IPS-15b (cell line): ENCODE data around the gene MIA.
"Not testable (repeated sequence)": the region's sequence is repeated elsewhere in the genome, so short reads cannot be mapped to it uniquely, and the experiment has no call there.

Experiments used
- H3K27me3 ChIP-seq: one replicate; pipeline ENCODE4 v1.6.1; 2013; ENCODE audit warnings: low read length; ENCODE audit not compliant: control insufficient read depth, insufficient read depth
- H3K36me3 ChIP-seq: one replicate; pipeline ENCODE4 v1.6.1; 2013; ENCODE audit warnings: low read length; ENCODE audit not compliant: control insufficient read depth, insufficient read depth
- H3K4me1 ChIP-seq: one replicate; pipeline ENCODE4 v1.6.1; 2013; ENCODE audit warnings: mild to moderate bottlenecking, low read length; ENCODE audit not compliant: control insufficient read depth, insufficient read depth
- H3K4me3 ChIP-seq: one replicate; pipeline ENCODE4 v1.5.1; 2013; ENCODE audit warnings: low read depth, low read length
- H3K9ac ChIP-seq: one replicate; pipeline ENCODE4 v1.6.1; 2013; ENCODE audit warnings: low read depth, mild to moderate bottlenecking, low read length
- H3K9me3 ChIP-seq: one replicate; pipeline ENCODE4 v1.6.1; 2013; ENCODE audit warnings: mild to moderate bottlenecking, low read length; ENCODE audit not compliant: control insufficient read depth, insufficient read depth

Gene MIA

GRCh38 chr19:40771101-40771862 is 4.0 kb upstream of the MIA start:
- not testable (repeated sequence) for H3K4me1 ChIP-seq, H3K36me3 ChIP-seq, H3K4me3 ChIP-seq, H3K9me3 ChIP-seq, H3K27me3 ChIP-seq, H3K9ac ChIP-seq

DNA sequence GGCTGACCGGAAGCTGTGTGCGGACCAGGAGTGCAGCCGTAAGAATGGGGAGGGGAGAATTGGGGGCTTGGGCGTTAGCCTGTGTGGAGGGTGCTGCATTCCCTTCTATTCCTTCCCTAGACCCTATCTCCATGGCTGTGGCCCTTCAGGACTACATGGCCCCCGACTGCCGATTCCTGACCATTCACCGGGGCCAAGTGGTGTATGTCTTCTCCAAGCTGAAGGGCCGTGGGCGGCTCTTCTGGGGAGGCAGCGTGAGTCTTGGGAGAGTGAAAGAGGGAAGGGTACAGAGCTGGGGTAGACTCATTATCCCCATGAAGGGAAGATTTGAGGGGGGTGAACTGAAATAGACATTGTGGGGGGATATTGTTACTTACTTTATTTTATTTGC is 306 bp downstream of the MIA start:
- no peaks in the 10 kb centered on the region for H3K9me3 ChIP-seq

GRCh38 chr19:40776364-40776763 is 1.0 kb downstream of the MIA start:
- Histone ChIP-seq H3K9me3 (no peaks in the 10 kb centered on the region), H3K36me3 (no peaks in the 10 kb centered on the region), H3K9ac (no peak overlapping the region), H3K4me3 (no peak overlapping the region), H3K4me1 (peaks cover 4% of the 10 kb centered on the region), H3K27me3 (no peaks in the 10 kb centered on the region)

More for the DNA sequence above, 306 bp downstream of the MIA start:
- Histone ChIP-seq H3K4me3 (no peak overlapping the region), H3K27me3 (no peaks in the 10 kb centered on the region), H3K9ac (no peak overlapping the region), H3K36me3 (no peaks in the 10 kb centered on the region), H3K4me1 (peaks cover 4% of the 10 kb centered on the region)

- Histone ChIP-seq H3K9me3 (no peaks in the 10 kb centered on the region), H3K4me3 (peak overlapping the region; percentile 97), H3K9ac (peak overlapping the region; percentile 98), H3K36me3 (no peaks in the 10 kb centered on the region), H3K4me1 (peaks cover 4% of the 10 kb centered on the region), H3K27me3 (no peaks in the 10 kb centered on the region)
Observed at GRCh38 chr19:40776932-40777644, 1.8 kb downstream of the MIA start.

DNA sequence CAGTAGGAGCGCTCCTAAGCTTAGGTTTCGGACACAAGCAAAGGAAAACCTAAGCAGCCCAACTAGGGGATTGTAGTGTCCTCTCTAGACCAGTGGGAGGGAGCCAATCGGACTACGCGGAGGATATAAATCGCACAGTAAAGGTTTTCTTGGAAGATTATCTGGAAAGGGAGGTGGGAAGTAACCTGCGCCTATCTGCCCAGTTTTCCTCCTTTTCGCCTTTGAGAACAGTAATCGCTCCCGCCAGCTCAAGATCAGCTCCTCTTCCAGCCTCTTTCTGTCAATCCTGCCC is 2.3 kb downstream of the MIA start:
- H3K9me3 ChIP-seq, result no peaks in the 10 kb centered on the region
- peaks cover 4% of the 10 kb centered on the region for H3K4me1 ChIP-seq
- H3K36me3 ChIP-seq, result no peaks in the 10 kb centered on the region
- peak overlapping the region; percentile 97 for H3K4me3 ChIP-seq
- peak overlapping the region; percentile 98 for H3K9ac ChIP-seq
- H3K27me3 ChIP-seq, result no peaks in the 10 kb centered on the region

GRCh38 chr19:40777937-40778705 is 2.8 kb downstream of the MIA start, which contains the start of gene RAB4B:
TSS of gene RAB4B (plus strand) at chr19:40778247. CDS start at chr19:40778376, 129 bp downstream.
- peaks cover 4% of the 10 kb centered on the region for H3K4me1 ChIP-seq
- no peaks in the 10 kb centered on the region for H3K9me3 ChIP-seq
- H3K9ac ChIP-seq, result peak within 1 kb of the TSS; percentile 98
- no peaks in the 10 kb centered on the region for H3K36me3 ChIP-seq
- H3K4me3 ChIP-seq, result peak within 1 kb of the TSS; percentile 97
- no peaks in the 10 kb centered on the region for H3K27me3 ChIP-seq

GRCh38 chr19:40778706-40779284 is 3.5 kb downstream of the MIA start:
- Histone ChIP-seq H3K9me3 (no peaks in the 10 kb centered on the region), H3K4me3 (peak overlapping the region; percentile 81), H3K27me3 (no peaks in the 10 kb centered on the region), H3K9ac (peak overlapping the region; percentile 79), H3K36me3 (no peaks in the 10 kb centered on the region), H3K4me1 (peaks cover 4% of the 10 kb centered on the region)

- Histone ChIP-seq H3K4me3 (no peak overlapping the region), H3K9me3 (no peaks in the 10 kb centered on the region), H3K4me1 (peaks cover 4% of the 10 kb centered on the region), H3K9ac (no peak overlapping the region), H3K36me3 (no peaks in the 10 kb centered on the region), H3K27me3 (no peaks in the 10 kb centered on the region)
Observed at GRCh38 chr19:40780582-40780981, 5.3 kb downstream of the MIA start.

GRCh38 chr19:40781140-40781539 is 5.8 kb downstream of the MIA start:
- Histone ChIP-seq H3K4me3 (no peak overlapping the region), H3K9ac (no peak overlapping the region), H3K36me3 (no peaks in the 10 kb centered on the region), H3K9me3 (no peaks in the 10 kb centered on the region), H3K27me3 (no peaks in the 10 kb centered on the region), H3K4me1 (peaks cover 4% of the 10 kb centered on the region)

GRCh38 chr19:40783711-40784110 is 8.4 kb downstream of the MIA start:
- Histone ChIP-seq H3K9ac (no peak overlapping the region), H3K27me3 (no peaks in the 10 kb centered on the region), H3K4me1 (no peaks in the 10 kb centered on the region), H3K4me3 (no peak overlapping the region), H3K9me3 (no peaks in the 10 kb centered on the region), H3K36me3 (no peaks in the 10 kb centered on the region)

- not testable (repeated sequence) for H3K4me1 ChIP-seq, H3K9ac ChIP-seq, H3K4me3 ChIP-seq, H3K27me3 ChIP-seq, H3K36me3 ChIP-seq, H3K9me3 ChIP-seq
Observed at GRCh38 chr19:40784146-40784545, 8.8 kb downstream of the MIA start.
